ENCODE measurements around the gene PTPN3.

PTPN3 gene

DNA sequence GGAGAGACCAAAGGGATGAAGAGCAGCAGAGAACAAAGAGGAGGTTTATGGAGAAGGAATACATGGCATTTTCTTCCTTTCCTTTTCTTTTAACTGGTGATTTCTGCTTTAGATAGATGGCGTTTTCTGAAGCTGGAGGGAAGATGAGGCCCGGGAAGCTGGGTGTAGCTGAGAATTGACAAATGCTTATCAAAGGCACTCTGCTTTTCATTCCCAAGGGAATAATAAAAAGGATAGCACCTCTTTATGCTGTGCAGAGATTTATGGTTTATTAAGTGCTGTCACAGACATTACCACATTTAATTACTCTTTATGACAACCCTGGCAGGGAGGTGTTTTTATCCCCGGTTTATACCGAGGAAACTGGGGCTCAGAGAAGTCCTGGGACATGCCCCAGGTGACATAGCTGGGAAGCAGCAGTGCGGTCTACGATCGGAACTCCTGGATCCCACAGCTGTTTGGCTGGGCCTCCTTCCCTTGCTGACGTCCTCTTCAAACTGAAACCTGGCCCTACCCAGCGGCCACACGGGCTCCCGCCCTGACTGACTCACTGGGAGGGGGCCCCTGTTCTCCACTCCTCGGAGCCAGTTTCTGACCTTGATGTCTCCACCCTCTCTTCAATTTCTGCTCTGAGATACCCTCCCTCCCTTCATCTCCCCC lies 169.0 kb downstream of the PTPN3 start:
- DNase-seq: no peak

All from OCI-M1 (cell line).